Kidney (tissue), 14 donors: ENCODE results near the gene FBXO46. TPM values are rescaled to one million over a fixed set of nuclear protein-coding genes. Genes with fewer than 3 reads are reported as not detected.
A peak's percentile ranks its signal among the peaks of the same experiment; 100 is the strongest.

ENCODE experiments used
- DNase-seq, 5 donors: peaks; one replicate each; pipeline ENCODE4 v3.0.0-alpha.2; 2013 to 2020
- FAIRE-seq: peaks from 2 replicates; lab custom pipeline; 2012; peaks lifted over from hg19 to GRCh38; lab: Jason Lieb, UNC
- H3K27ac ChIP-seq, 2 donors: one replicate each; pipeline ENCODE4 v1.7.0; 2013; ENCODE audit warnings: low read depth in 2 of 2, low read length in 2 of 2, inconsistent platforms in 1 of 2
- H3K27me3 ChIP-seq: one replicate; pipeline ENCODE4 v1.7.1; 2013; ENCODE audit warnings: low read length, inconsistent platforms; ENCODE audit not compliant: control insufficient read depth, insufficient read depth
- H3K36me3 ChIP-seq, 3 donors: one replicate each; pipeline versions ENCODE4 v1.7.0 to v1.7.1; 2013; ENCODE audit warnings: low read length in 3 of 3, control low read depth in 1 of 3, inconsistent platforms in 1 of 3; ENCODE audit not compliant: insufficient read depth in 3 of 3, control insufficient read depth in 2 of 3
- H3K4me1 ChIP-seq, 3 donors: one replicate each; pipeline versions ENCODE4 v1.7.0 to v1.7.1; 2013; ENCODE audit warnings: low read length in 3 of 3, inconsistent platforms in 1 of 3, low read depth in 1 of 3; ENCODE audit not compliant: control insufficient read depth in 2 of 3, insufficient read depth in 2 of 3
- H3K4me3 ChIP-seq, 3 donors: one replicate each; pipeline versions ENCODE4 v1.7.0 to v1.8.1; 2013; ENCODE audit warnings: low read length in 3 of 3, control low read depth in 1 of 3, inconsistent platforms in 1 of 3
- H3K9ac ChIP-seq, 3 donors: one replicate each; pipeline versions ENCODE4 v1.7.0 to v1.7.1; 2013; ENCODE audit warnings: low read length in 3 of 3, control low read depth in 1 of 3, inconsistent platforms in 1 of 3
- H3K9me3 ChIP-seq, 3 donors: one replicate each; pipeline versions ENCODE4 v1.7.0 to v1.7.1; 2013; ENCODE audit warnings: low read length in 3 of 3, control low read depth in 1 of 3, inconsistent platforms in 1 of 3; ENCODE audit not compliant: control insufficient read depth in 2 of 3, insufficient read depth in 1 of 3
- intact Hi-C: fragments of 100-400 bp; cut with DNase I; formaldehyde crosslinking; loops from one replicate; pipeline ENCODE4 v1.11.1; 2022
- polyA plus RNA-seq: library from polyadenylated mRNA; stranded (reverse); fragments of 350-450 nt; fragmentation: Illumina TruSeq; extraction: RNeasy Lipid Tissue Mini Kit (QIAGEN cat#74804); gene quantifications from one replicate; pipeline ENCODE4 v1.2.3, GENCODE V29; 2014; ENCODE audit warnings: low read depth, low replicate concordance; ENCODE audit not compliant: insufficient read depth
- total RNA-seq: library from RNA; stranded (reverse); fragmentation: NEBNext Ultra II Directional; extraction: Animal tissue kit (Norgen Biotek cat#: 25700); gene quantifications from one replicate; pipeline ENCODE4 v1.2.1, GENCODE V29; 2021
- TF ChIP-seq, protein P1 (sequence below): IDR thresholded peaks from 3 replicates; pipeline ENCODE4 v1.5.1; 2012; ENCODE audit warnings: mild to moderate bottlenecking, moderate library complexity, borderline replicate concordance; ENCODE audit not compliant: insufficient read depth; ENCODE audit errors: extremely low read depth
- donor health status: control.
- donor health status: control.
- donor health status: control.
- donor health status: control.
- donor health status: control.
- donor health status: DM: yes; HTN: yes; CAD: no.
- donor health status: Normal renal cell carcinoma (clear cell type).

The FBXO46 gene
- total and polyA plus RNA-seq, 2 donors from 2014 or later, result 6.5 to 16.6 TPM

- DNase-seq (peak in 1 of 5 donors; percentile 78), FAIRE-seq (no peak)
- H3K27ac ChIP-seq, result peak overlapping the region; percentile 97 to 99
- no peaks in the 10 kb centered on the region for H3K9me3 ChIP-seq
- peak overlapping the region in 1 of 3 donors; percentile 86 for H3K9ac ChIP-seq
- H3K4me1 ChIP-seq, result peaks cover 0 to 18% (median 0%) of the 10 kb centered on the region in 3 donors
- no peaks in the 10 kb centered on the region for H3K27me3 ChIP-seq
- peak overlapping the region in 1 of 3 donors; percentile 77 for H3K4me3 ChIP-seq
- TF ChIP-seq, protein P1, sequence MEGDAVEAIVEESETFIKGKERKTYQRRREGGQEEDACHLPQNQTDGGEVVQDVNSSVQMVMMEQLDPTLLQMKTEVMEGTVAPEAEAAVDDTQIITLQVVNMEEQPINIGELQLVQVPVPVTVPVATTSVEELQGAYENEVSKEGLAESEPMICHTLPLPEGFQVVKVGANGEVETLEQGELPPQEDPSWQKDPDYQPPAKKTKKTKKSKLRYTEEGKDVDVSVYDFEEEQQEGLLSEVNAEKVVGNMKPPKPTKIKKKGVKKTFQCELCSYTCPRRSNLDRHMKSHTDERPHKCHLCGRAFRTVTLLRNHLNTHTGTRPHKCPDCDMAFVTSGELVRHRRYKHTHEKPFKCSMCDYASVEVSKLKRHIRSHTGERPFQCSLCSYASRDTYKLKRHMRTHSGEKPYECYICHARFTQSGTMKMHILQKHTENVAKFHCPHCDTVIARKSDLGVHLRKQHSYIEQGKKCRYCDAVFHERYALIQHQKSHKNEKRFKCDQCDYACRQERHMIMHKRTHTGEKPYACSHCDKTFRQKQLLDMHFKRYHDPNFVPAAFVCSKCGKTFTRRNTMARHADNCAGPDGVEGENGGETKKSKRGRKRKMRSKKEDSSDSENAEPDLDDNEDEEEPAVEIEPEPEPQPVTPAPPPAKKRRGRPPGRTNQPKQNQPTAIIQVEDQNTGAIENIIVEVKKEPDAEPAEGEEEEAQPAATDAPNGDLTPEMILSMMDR, result no peak
- intact Hi-C loops, result no loop called here
- H3K36me3 ChIP-seq, result no peaks in the 10 kb centered on the region
Observed at GRCh38 chr19:45766296-45766868, 35.7 kb upstream of the FBXO46 start.

- Histone ChIP-seq H3K9ac (no peak overlapping the region), H3K4me3 (no peak overlapping the region), H3K9me3 (no peaks in the 10 kb centered on the region), H3K4me1 (peaks cover 0 to 18% (median 0%) of the 10 kb centered on the region in 3 donors), H3K36me3 (no peaks in the 10 kb centered on the region), H3K27me3 (no peaks in the 10 kb centered on the region), H3K27ac (peak overlapping the region in 1 of 2 donors; percentile 97)
- TF ChIP-seq, protein P1, result no peak
- no peak for FAIRE-seq
- intact Hi-C loops, result no loop called here
- DNase-seq, result peak in 2 of 5 donors; percentile 26 to 73
Observed at GRCh38 chr19:45765702-45766295, 35.1 kb upstream of the FBXO46 start.

DNA sequence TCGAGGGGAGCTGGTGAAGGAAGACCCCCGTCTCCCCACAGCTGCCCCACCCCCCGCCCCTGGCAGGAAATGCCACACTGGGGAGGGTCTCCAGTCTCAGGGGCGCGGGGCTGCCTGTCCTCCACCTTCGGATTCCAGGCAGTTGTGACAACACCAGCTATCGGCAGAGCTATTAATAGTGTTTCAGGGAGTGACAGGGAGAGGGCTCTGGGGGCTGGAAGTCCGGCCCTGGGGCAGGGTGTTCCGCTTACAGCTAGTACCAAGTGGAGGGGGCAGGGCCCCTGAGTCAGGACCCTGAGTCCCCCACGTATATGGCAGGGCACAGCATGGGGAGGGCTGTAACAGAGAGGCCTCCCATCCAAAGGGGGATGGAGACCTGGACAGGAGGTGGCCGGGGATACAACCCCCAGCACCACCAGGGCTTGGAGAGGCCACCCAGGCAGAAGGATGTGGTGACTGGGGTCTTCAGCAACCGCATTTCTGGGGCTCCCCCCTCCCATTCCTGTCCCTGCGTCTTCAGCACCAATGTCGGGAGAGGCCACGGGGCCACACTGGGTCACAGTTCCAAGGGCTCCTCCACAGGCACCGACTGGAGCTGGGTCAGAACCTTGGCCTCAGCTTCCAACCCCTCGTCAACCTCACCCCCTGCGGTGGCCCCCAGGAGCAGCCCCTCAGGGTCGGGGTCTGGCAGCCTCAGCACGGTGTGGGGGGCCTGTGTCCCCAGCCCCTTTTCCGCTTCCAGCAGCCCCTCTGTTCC lies 34.4 kb upstream of the FBXO46 start:
- FAIRE-seq (no peak), DNase-seq (peak in 3 of 5 donors; percentile 40 to 74 (median 61))
- Histone ChIP-seq H3K9me3 (no peaks in the 10 kb centered on the region), H3K36me3 (no peaks in the 10 kb centered on the region), H3K27ac (peak overlapping the region in 1 of 2 donors; percentile 32), H3K4me3 (no peak overlapping the region), H3K27me3 (no peaks in the 10 kb centered on the region), H3K4me1 (peaks cover 0 to 18% (median 0%) of the 10 kb centered on the region in 3 donors), H3K9ac (no peak overlapping the region)
- intact Hi-C loops, result no loop called here
- TF ChIP-seq, protein P1, result no peak
